IMR-90 (cell line): ENCODE results near the gene PACS1. TPM values are rescaled to one million over a fixed set of nuclear protein-coding genes. Genes with fewer than 3 reads are reported as not detected.

Source experiments
- ATAC-seq: fragments of 200-7000 bp; cut with Tn5 transposase; 2 replicates; pipeline ENCODE4 v1.9.1; 2020; ENCODE audit warnings: low read depth, mild to moderate bottlenecking, moderate library complexity
- BruUV-seq: library from RNA; stranded (reverse); fragments of 400-500 nt; replicated peaks from 2 replicates; lab custom pipeline; 2021; lab: Mats Ljungman, UMichigan
- CTCF ChIA-PET: fragments of 300-600 bp; formaldehyde crosslinking; extraction: SDS; loops from one replicate; lab custom pipeline; 2021; ENCODE audit warnings: antibody characterized with exemption; lab: Yijun Ruan, JAX
- POLR2A ChIA-PET: fragments of 300-600 bp; sonication (Branson Sonifier 250); formaldehyde crosslinking; loops from one replicate; lab custom pipeline; 2022; ENCODE audit warnings: antibody characterized with exemption; ENCODE audit not compliant: unreplicated experiment; lab: Charles Lee
- DNase-seq: peaks from one replicate; pipeline ENCODE4 v3.0.0; 2013
- H2AFZ ChIP-seq: replicated peaks from 2 replicates; pipeline ENCODE3; 2013; ENCODE audit warnings: low read length, mild to moderate bottlenecking; ENCODE audit not compliant: poor library complexity
- H2AK5ac ChIP-seq: 2 replicates; pipeline ENCODE4 v1.6.1; 2013; ENCODE audit warnings: low read depth, low read length, inconsistent platforms
- H2AK9ac ChIP-seq: replicated peaks from 2 replicates; pipeline ENCODE3; 2013; ENCODE audit warnings: mild to moderate bottlenecking, low read depth, low read length, moderate library complexity; ENCODE audit not compliant: poor library complexity
- H2BK120ac ChIP-seq: 2 replicates; pipeline ENCODE4 v1.6.1; 2013; ENCODE audit warnings: low read depth, low read length, inconsistent platforms
- H2BK15ac ChIP-seq: 3 replicates; pipeline ENCODE4 v1.6.1; 2013; ENCODE audit warnings: low read depth, low read length, inconsistent platforms
- H2BK20ac ChIP-seq: 2 replicates; pipeline ENCODE4 v1.6.1; 2013; ENCODE audit warnings: low read depth, mild to moderate bottlenecking, inconsistent platforms, low read length, moderate library complexity
- H2BK5ac ChIP-seq: 2 replicates; pipeline ENCODE4 v1.6.1; 2013; ENCODE audit warnings: mild to moderate bottlenecking, low read depth, low read length, inconsistent platforms; ENCODE audit not compliant: poor library complexity, severe bottlenecking
- H3K14ac ChIP-seq: replicated peaks from 2 replicates; pipeline ENCODE4 v1.6.1; 2013; ENCODE audit warnings: low read depth, low read length, inconsistent platforms
- H3K18ac ChIP-seq: 2 replicates; pipeline ENCODE4 v1.6.1; 2013; ENCODE audit warnings: low read depth, low read length, control low read depth
- H3K23ac ChIP-seq: 2 replicates; pipeline ENCODE4 v1.6.1; 2013; ENCODE audit warnings: low read depth, low read length, inconsistent platforms
- H3K27ac ChIP-seq: 2 replicates; pipeline ENCODE4 v1.5.1; 2013; ENCODE audit warnings: mild to moderate bottlenecking, control low read depth, low read length; ENCODE audit not compliant: insufficient read depth
- H3K27me3 ChIP-seq: 2 replicates; pipeline ENCODE4 v1.6.1; 2013; ENCODE audit warnings: low read length; ENCODE audit not compliant: control insufficient read depth, insufficient read depth
- H3K36me3 ChIP-seq: 2 replicates; pipeline ENCODE4 v1.6.1; 2013; ENCODE audit warnings: low read length, mixed read lengths; ENCODE audit not compliant: control insufficient read depth, insufficient read depth
- H3K4ac ChIP-seq: 2 replicates; pipeline ENCODE4 v1.6.1; 2013; ENCODE audit warnings: low read depth, low read length, inconsistent platforms
- H3K4me1 ChIP-seq: 2 replicates; pipeline ENCODE4 v1.6.1; 2013; ENCODE audit warnings: low read length, mixed read lengths; ENCODE audit not compliant: control insufficient read depth, insufficient read depth
- H3K4me2 ChIP-seq: 2 replicates; pipeline ENCODE4 v1.6.1; 2013; ENCODE audit warnings: low read depth, mild to moderate bottlenecking, control low read depth, low read length, moderate library complexity
- H3K4me3 ChIP-seq: 2 replicates; pipeline ENCODE4 v1.5.1; 2013; ENCODE audit warnings: low read depth, mild to moderate bottlenecking, control low read depth, low read length, moderate library complexity; ENCODE audit not compliant: insufficient read depth
- H3K56ac ChIP-seq: 2 replicates; pipeline ENCODE4 v1.6.1; 2013; ENCODE audit warnings: low read length, inconsistent platforms; ENCODE audit not compliant: insufficient read depth; ENCODE audit errors: extremely low read depth
- H3K79me1 ChIP-seq, 2 experiments: 2 replicates each; pipeline ENCODE4 v1.6.1; 2013; ENCODE audit warnings: low read length in 2 of 2, inconsistent platforms in 1 of 2, low read depth in 1 of 2
- H3K9ac ChIP-seq: 2 replicates; pipeline ENCODE4 v1.6.1; 2013; ENCODE audit warnings: low read depth, low read length, control low read depth
- H3K9me1 ChIP-seq: 2 replicates; pipeline ENCODE4 v1.6.1; 2013; ENCODE audit warnings: low read length, inconsistent platforms; ENCODE audit not compliant: insufficient read depth
- H3K9me3 ChIP-seq: 2 replicates; pipeline ENCODE4 v1.6.1; 2013; ENCODE audit warnings: low read length; ENCODE audit not compliant: control insufficient read depth, insufficient read depth
- H4K20me1 ChIP-seq: 2 replicates; pipeline ENCODE4 v1.6.1; 2013; ENCODE audit warnings: low read length, inconsistent platforms; ENCODE audit not compliant: insufficient read depth
- H4K5ac ChIP-seq: 2 replicates; pipeline ENCODE4 v1.6.1; 2013; ENCODE audit warnings: mild to moderate bottlenecking, low read depth, low read length, control low read depth
- H4K8ac ChIP-seq, 2 experiments: 2 replicates each; pipeline ENCODE4 v1.6.1; 2013; ENCODE audit warnings: low read depth in 2 of 2, low read length in 2 of 2, control low read depth in 1 of 2, inconsistent platforms in 1 of 2
- H4K91ac ChIP-seq: 2 replicates; pipeline ENCODE4 v1.6.1; 2013; ENCODE audit warnings: low read depth, low read length, inconsistent platforms; ENCODE audit not compliant: insufficient read depth
- BHLHE40 ChIP-seq: fragments of 150-350 bp; IDR thresholded peaks from 2 replicates; pipeline ENCODE4 v1.6.1; 2016; ENCODE audit warnings: mild to moderate bottlenecking, low read depth, low read length
- CEBPB ChIP-seq: IDR thresholded peaks from 2 replicates; pipeline ENCODE4 v1.6.1; 2012; ENCODE audit warnings: low read depth, low read length, improper control_type of control experiment
- ELK1 ChIP-seq: fragments of 150-350 bp; IDR thresholded peaks from 2 replicates; pipeline ENCODE4 v1.6.1; 2016; ENCODE audit warnings: low read depth, mild to moderate bottlenecking, low read length, moderate library complexity, borderline replicate concordance
- FOS ChIP-seq: fragments of 150-350 bp; IDR thresholded peaks from 2 replicates; pipeline ENCODE4 v1.6.1; 2016; ENCODE audit warnings: low read depth, low read length
- MAFK ChIP-seq: IDR thresholded peaks from 2 replicates; pipeline ENCODE4 v1.6.1; 2012; ENCODE audit warnings: low read depth, low read length, improper control_type of control experiment
- MAZ ChIP-seq: IDR thresholded peaks from 2 replicates; pipeline ENCODE4 v1.6.1; 2012; ENCODE audit warnings: low read depth, mild to moderate bottlenecking, low read length, improper control_type of control experiment, moderate library complexity, borderline replicate concordance
- MXI1 ChIP-seq: IDR thresholded peaks from 2 replicates; pipeline ENCODE4 v1.6.1; 2012; ENCODE audit warnings: low read depth, mild to moderate bottlenecking, low read length, moderate library complexity, borderline replicate concordance
- POLR2A ChIP-seq: IDR thresholded peaks from 2 replicates; pipeline ENCODE4 v1.6.1; 2012; ENCODE audit warnings: mild to moderate bottlenecking, low read depth, low read length
- RAD21 ChIP-seq: IDR thresholded peaks from 2 replicates; pipeline ENCODE4 v1.6.1; 2012; ENCODE audit warnings: low read length, improper control_type of control experiment
- RCOR1 ChIP-seq: IDR thresholded peaks from 2 replicates; pipeline ENCODE4 v1.6.1; 2012; ENCODE audit warnings: mild to moderate bottlenecking, low read length, improper control_type of control experiment; ENCODE audit not compliant: insufficient replicate concordance
- RFX5 ChIP-seq: IDR thresholded peaks from 2 replicates; pipeline ENCODE4 v1.8.0; 2012; ENCODE audit warnings: low read depth, mild to moderate bottlenecking, low read length, moderate library complexity
- SMC3 ChIP-seq: fragments of 150-350 bp; IDR thresholded peaks from 2 replicates; pipeline ENCODE4 v1.6.1; 2016; ENCODE audit warnings: low read depth, mild to moderate bottlenecking, antibody characterized with exemption, low read length, moderate library complexity
- WGBS, 2 experiments: methylation state at CpG; one replicate each; pipeline versions ENCODE4 v1.1.5 to v1.1.7; 2013; ENCODE audit warnings: missing lambda C conversion rate in 2 of 2; ENCODE audit not compliant: insufficient read length in 1 of 2; ENCODE audit errors: extremely low coverage in 2 of 2; 5-methylcytosine and 5-hydroxymethylcytosine counted together
- dilution Hi-C: fragments of 300-500 bp; cut with HindIII; formaldehyde crosslinking; loops from one replicate; pipeline ENCODE4 v1.14.3; 2018; ENCODE audit warnings: low sequenced_read_pairs; ENCODE audit not compliant: unreplicated experiment
- in situ Hi-C: fragments of 300-500 bp; cut with MboI; formaldehyde crosslinking; loops from 3 replicates; pipeline ENCODE4 v1.14.3; 2019; ENCODE audit warnings: low sequenced_read_pairs, inconsistent platforms, mixed read lengths
- intact Hi-C: fragments of 100-400 bp; cut with micrococcal nuclease; formaldehyde crosslinking; loops from 2 replicates; pipeline ENCODE4 v1.10.0; 2022
- polyA plus RNA-seq, 3 experiments: library from polyadenylated mRNA; depleted of rRNA; stranded (reverse); fragments of >200 nt; gene quantifications; 2 replicates each; pipeline ENCODE4 v1.2.3, GENCODE V29; 2012; ENCODE audit warnings: low replicate concordance in 1 of 3
- total RNA-seq: library from RNA; depleted of rRNA; stranded (reverse); fragments of >200 nt; gene quantifications from 2 replicates; pipeline ENCODE4 v1.2.3, GENCODE V29; 2012

PACS1 gene
- total and polyA plus RNA-seq, 2 of the 4 experiments (the other 2 are of a cell fraction): 7.3 to 32.0 TPM

GRCh38 chr11:66222358-66223149 lies 152.5 kb downstream of the PACS1 start (continued):
- TF ChIP-seq ELK1: no peak

DNA sequence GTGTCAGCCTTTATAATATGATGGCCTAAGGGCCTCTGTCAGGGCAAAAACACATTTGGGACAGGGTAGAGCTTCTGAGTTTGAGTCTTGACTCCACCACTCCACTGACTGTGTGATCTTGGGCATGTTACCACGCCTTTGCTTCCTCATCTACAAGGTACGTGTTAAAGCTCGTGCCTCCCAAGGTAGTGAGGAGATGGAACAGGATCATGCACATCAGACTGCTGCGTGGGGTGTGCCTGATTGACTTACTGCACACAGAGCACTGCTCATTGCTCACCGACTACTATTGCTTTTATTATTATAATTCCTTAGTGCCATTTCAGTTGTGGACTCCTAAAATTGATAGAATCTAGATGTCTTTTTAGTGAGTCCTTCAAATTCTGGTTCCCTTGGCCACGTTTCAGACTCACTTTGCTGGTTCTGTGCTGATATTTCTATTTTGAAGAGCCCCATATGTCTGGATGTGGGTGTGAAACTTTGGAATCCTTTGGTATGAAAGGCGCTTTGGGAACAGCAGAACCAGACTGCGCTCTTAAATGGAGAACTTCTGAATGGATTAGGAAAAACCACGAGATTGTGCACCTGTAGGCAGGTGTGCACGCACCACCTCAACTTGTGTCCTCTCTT lies 154.3 kb downstream of the PACS1 start:
- Histone ChIP-seq H4K91ac (no peak overlapping the region), H3K18ac (no peak overlapping the region), H3K23ac (no peak overlapping the region), H3K36me3 (peaks cover 32% of the 10 kb centered on the region), H2BK5ac (no peak overlapping the region), H3K9me3 (no peaks in the 10 kb centered on the region), H2AFZ (no peak overlapping the region), H3K79me1 (peaks cover 0 to 2% of the 10 kb centered on the region in 2 experiments; a peak in 1 of 4 replicates), H3K14ac (no peak overlapping the region), H3K4me1 (no peaks in the 10 kb centered on the region), H3K56ac (no peak overlapping the region), H2BK20ac (no peak overlapping the region), H3K27me3 (no peaks in the 10 kb centered on the region), H3K9me1 (no peaks in the 10 kb centered on the region; the same call in 1 of the 2 replicates), H3K9ac (no peak overlapping the region), H2BK120ac (no peak overlapping the region), H3K4me2 (no peak overlapping the region), H4K8ac (no peak overlapping the region), H3K4me3 (no peak overlapping the region), H2AK9ac (no peak overlapping the region), H4K5ac (no peak overlapping the region), H2BK15ac (no peak overlapping the region), H3K4ac (no peak overlapping the region), H3K27ac (no peak overlapping the region), H4K20me1 (peaks cover 7% of the 10 kb centered on the region), H2AK5ac (no peak overlapping the region)
- in situ Hi-C loops (no loop called here), intact Hi-C loops (no loop called here), dilution Hi-C loops (no loop called here)
- WGBS, 2 experiments: no CpG with 5 or more reads among the region's 10 CpGs
- CTCF ChIA-PET: no interaction called here
- ATAC-seq (no peak), DNase-seq (no peak)
- BruUV-seq: no TSS peak
- POLR2A ChIA-PET: no interaction called here
- TF ChIP-seq BHLHE40 (no peak), ELK1 (no peak), CEBPB (no peak), SMC3 (no peak), MXI1 (no peak), POLR2A (no peak), RAD21 (no peak), FOS (no peak), RFX5 (no peak), MAFK (no peak), RCOR1 (no peak), MAZ (no peak)
